Ovary (tissue), 9 donors: ENCODE measurements around the gene CRTC3. TPM values are rescaled to one million over a fixed set of nuclear protein-coding genes. Genes with fewer than 3 reads are reported as not detected.

Experiments used
- DNase-seq, 5 donors: peaks; one replicate each; pipeline ENCODE4 v3.0.0-alpha.2; 2019 to 2020
- H3K27ac ChIP-seq, 2 donors: fragments of 200-600 bp; one replicate each; pipeline versions ENCODE4 v1.5.1 to v1.8.0; 2019 to 2022
- H3K27me3 ChIP-seq: fragments of 200-600 bp; one replicate; pipeline ENCODE4 v1.8.0; 2022
- H3K36me3 ChIP-seq: fragments of 200-600 bp; sonication (generic); one replicate; pipeline ENCODE4 v1.5.1; 2019
- H3K4me1 ChIP-seq: one replicate; pipeline ENCODE4 v1.8.1; 2013; ENCODE audit warnings: mild to moderate bottlenecking, moderate library complexity; ENCODE audit not compliant: insufficient read depth
- H3K4me3 ChIP-seq: fragments of 200-600 bp; sonication (generic); one replicate; pipeline ENCODE4 v1.5.1; 2017
- H3K9me3 ChIP-seq, 2 donors: fragments of 200-600 bp in 1 of 2; sonication (generic) in 1 of 2; one replicate each; pipeline versions ENCODE4 v1.5.1 to v1.8.1; 2013 to 2019; ENCODE audit warnings: mild to moderate bottlenecking in 1 of 2, moderate library complexity in 1 of 2
- EP300 ChIP-seq: sonication (generic); formaldehyde crosslinking; IDR thresholded peaks from one replicate; pipeline ENCODE4 v1.6.1; 2017; ENCODE audit warnings: antibody characterized with exemption
- POLR2A ChIP-seq: fragments of 450-650 bp; IDR thresholded peaks from one replicate; pipeline ENCODE4 v1.6.1; 2017; ENCODE audit warnings: antibody characterized with exemption, mild to moderate bottlenecking, moderate library complexity
- WGBS, 3 donors: extraction: QIAGEN DNeasy Blood & Tissue Kit in 1 of 3; methylation state at CpG; one replicate each; pipeline versions ENCODE4 v1.1.5 to v1.1.7; 2013 to 2017; 5-methylcytosine and 5-hydroxymethylcytosine counted together
- intact Hi-C, 4 donors: fragments of 100-400 bp; cut with DNase I; formaldehyde crosslinking; loops; one replicate each; pipeline versions ENCODE4 v1.11.0 to v1.15.1; 2022 to 2023
- polyA plus RNA-seq, 2 donors: library from polyadenylated mRNA; stranded (reverse); fragments of 200-250 nt in 1 of 2; fragments of 350-450 nt in 1 of 2; fragmentation: Illumina TruSeq in 1 of 2; extraction: RNeasy Lipid Tissue Mini Kit (QIAGEN cat#74804) in 1 of 2; gene quantifications; one replicate each; pipeline ENCODE4 v1.2.3, GENCODE V29; 2013 to 2014
- total RNA-seq, 7 donors: library from RNA; depleted of rRNA in 2 of 7; stranded (reverse); fragments of >200 nt in 2 of 7; fragmentation: NEBNext Ultra II Directional in 3 of 7; extraction: Animal tissue kit (Norgen Biotek cat#: 25700) in 3 of 7; gene quantifications; one replicate each; pipeline versions ENCODE4 v1.1.0 to v1.2.4, GENCODE V29; 2016 to 2023
- TF ChIP-seq, protein P1 (sequence below), 3 donors: fragments of 450-650 bp in 2 of 3; fragments of 200-600 bp in 1 of 3; IDR thresholded peaks; one replicate each; pipeline versions ENCODE4 v1.5.1 to v1.8.0; 2016 to 2022; ENCODE audit warnings: antibody characterized with exemption in 3 of 3, mild to moderate bottlenecking in 1 of 3
- donor health status: DM: no; HTN: no; CAD: no; lungs with moderate emphysema.
- donor health status: DM: no; HTN: no; CAD: no.
- donor health status: Bipolar disorder and iron deficiency.
- donor health status: DM: yes; HTN: yes; CAD: no.
- donor health status: DM: no; HTN: no; CAD: no.
- donor health status: DM: yes; HTN: yes; CAD: no.

The CRTC3 gene
- total and polyA plus RNA-seq, 9 donors: 36.9 to 106 (median 85.4) TPM

DNA sequence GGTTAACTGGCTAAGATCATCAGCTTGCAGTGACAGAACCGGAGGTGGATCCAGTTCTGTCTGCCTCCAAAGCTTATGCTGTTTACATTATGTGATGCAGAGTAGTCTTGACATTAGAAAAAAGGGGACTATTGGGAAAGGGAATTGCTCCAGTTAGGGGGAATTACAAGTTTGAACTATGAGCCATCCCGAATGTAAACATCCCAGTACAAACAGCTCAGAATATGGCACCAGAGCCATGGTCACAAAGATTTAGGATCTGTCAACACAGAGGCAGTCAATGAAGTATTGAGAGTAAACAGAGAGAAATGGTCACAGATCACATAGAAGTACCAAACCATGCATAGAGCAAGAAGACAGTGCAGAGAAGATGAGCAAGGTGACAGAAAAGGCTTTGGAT is 39.8 kb upstream of the CRTC3 start:
- Histone ChIP-seq H3K27ac (no peak overlapping the region), H3K36me3 (no peaks in the 10 kb centered on the region), H3K27me3 (no peaks in the 10 kb centered on the region), H3K4me1 (no peaks in the 10 kb centered on the region), H3K9me3 (no peaks in the 10 kb centered on the region), H3K4me3 (no peak overlapping the region)
- WGBS, 3 donors: 90 to 93% (median 91%) methylated on average over 2 of the region's 2 CpGs
- TF ChIP-seq POLR2A: no peak
- TF ChIP-seq, protein P1, sequence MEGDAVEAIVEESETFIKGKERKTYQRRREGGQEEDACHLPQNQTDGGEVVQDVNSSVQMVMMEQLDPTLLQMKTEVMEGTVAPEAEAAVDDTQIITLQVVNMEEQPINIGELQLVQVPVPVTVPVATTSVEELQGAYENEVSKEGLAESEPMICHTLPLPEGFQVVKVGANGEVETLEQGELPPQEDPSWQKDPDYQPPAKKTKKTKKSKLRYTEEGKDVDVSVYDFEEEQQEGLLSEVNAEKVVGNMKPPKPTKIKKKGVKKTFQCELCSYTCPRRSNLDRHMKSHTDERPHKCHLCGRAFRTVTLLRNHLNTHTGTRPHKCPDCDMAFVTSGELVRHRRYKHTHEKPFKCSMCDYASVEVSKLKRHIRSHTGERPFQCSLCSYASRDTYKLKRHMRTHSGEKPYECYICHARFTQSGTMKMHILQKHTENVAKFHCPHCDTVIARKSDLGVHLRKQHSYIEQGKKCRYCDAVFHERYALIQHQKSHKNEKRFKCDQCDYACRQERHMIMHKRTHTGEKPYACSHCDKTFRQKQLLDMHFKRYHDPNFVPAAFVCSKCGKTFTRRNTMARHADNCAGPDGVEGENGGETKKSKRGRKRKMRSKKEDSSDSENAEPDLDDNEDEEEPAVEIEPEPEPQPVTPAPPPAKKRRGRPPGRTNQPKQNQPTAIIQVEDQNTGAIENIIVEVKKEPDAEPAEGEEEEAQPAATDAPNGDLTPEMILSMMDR (IDR thresholded peaks at IDR 0.05): no peak
- intact Hi-C loops: no loop called here
- DNase-seq: no peak

DNA sequence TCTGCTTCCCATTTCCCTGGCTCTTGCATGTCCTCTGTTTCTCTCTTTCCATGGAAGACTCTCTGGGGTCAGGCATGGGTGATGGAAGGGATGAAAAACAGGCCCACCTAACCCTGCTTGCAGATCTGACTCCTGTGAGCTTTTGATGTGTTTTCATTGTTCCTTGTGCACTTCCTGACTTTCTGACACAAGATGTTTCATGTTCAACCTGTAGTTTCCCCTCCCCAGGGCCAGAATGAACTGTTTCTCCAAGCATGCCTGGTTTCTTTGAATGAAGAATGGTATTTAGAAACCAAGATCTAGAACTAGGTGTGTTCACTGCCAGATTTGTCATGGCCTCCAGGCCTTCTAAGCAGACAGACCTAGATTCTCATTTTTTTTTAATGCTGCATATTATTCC is 36.1 kb upstream of the CRTC3 start:
- TF ChIP-seq, protein P1 (IDR thresholded peaks at IDR 0.05): no peak
- TF ChIP-seq POLR2A (no peak), EP300 (no peak)
- no peaks in the 10 kb centered on the region for H3K27me3 ChIP-seq
- H3K4me3 ChIP-seq: no peak overlapping the region
- H3K36me3 ChIP-seq: no peaks in the 10 kb centered on the region
- no peak for DNase-seq
- intact Hi-C loops: no loop called here
- H3K4me1 ChIP-seq: no peaks in the 10 kb centered on the region
- H3K9me3 ChIP-seq: no peaks in the 10 kb centered on the region
- no peak overlapping the region for H3K27ac ChIP-seq

DNA sequence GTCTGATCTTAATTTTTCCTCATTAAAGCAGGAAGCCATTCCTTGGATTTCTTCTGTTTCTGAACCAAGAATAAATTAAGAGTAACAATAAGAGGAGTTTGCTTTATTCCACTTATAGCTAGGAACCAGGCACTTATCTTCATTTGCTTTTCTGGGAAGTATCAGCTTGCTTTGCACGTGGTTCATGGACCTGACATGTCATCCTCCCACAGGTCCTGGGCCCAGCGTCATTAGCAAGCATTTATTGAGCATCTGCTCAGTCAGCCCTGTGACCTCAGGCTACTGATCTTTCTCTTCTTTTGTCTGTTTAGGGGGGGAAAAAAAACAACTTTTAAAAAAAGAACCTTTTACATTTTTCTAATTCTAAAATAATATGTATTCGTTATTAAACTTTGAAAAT is 34.7 kb upstream of the CRTC3 start:
- H3K27ac ChIP-seq: no peak overlapping the region
- no peak overlapping the region for H3K4me3 ChIP-seq
- WGBS, 3 donors: 30 to 32% (median 31%) methylated on average over 3 of the region's 3 CpGs

DNA sequence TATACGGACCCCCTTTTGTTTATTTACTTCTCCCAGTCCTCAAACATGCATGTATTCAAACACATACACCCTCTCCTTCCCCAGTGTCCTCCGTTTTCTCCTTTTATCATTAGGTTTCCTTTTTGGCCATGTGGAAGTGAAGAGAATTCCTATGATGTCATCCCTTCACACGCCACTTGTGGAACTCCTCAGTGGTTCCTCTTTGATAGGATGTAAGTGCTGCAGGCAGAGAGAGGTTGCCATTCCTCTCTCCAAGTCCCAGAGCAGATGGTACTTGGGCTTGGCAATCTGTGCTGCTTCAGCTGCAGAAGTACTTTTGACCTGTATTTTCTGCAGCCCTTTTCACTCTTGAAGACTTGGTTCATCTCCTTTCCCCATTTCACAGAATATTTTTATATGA is 32.9 kb upstream of the CRTC3 start:
- TF ChIP-seq EP300 (no peak), POLR2A (no peak)
- TF ChIP-seq, protein P1 (IDR thresholded peaks at IDR 0.05): no peak
- intact Hi-C loops: no loop called here
- Histone ChIP-seq H3K4me1 (no peaks in the 10 kb centered on the region), H3K9me3 (no peaks in the 10 kb centered on the region), H3K27ac (no peak overlapping the region), H3K36me3 (no peaks in the 10 kb centered on the region), H3K27me3 (no peaks in the 10 kb centered on the region), H3K4me3 (no peak overlapping the region)
- 51 to 52% (median 52%) methylated on average over 3 of the region's 3 CpGs for WGBS, 3 donors
- DNase-seq: no peak

More for the DNA sequence above, 34.7 kb upstream of the CRTC3 start:
- TF ChIP-seq POLR2A: no peak
- no peak for TF ChIP-seq EP300
- TF ChIP-seq, protein P1 (IDR thresholded peaks at IDR 0.05): no peak
- Histone ChIP-seq H3K36me3 (no peaks in the 10 kb centered on the region), H3K27me3 (no peaks in the 10 kb centered on the region), H3K9me3 (no peaks in the 10 kb centered on the region), H3K4me1 (no peaks in the 10 kb centered on the region)
- DNase-seq: no peak
- intact Hi-C loops: no loop called here

DNA sequence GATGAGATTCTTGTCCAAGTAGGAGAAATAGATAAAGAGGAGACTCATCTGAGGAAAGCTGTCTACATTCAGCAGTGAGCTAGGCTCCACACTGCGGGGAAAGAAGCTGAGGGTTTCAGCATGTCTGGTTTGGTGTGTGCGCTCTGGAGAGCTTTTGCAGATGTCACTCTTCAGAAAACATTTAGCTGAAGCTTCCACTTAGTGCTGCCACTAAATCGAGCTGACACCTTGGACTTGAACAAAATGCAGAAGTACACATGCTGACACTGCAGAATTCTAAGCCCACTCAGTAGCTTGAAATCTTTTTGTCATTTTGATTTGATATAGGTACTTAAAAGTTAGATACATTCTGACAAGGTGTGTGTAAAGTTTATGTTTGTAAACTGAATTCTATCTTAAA is 32.3 kb upstream of the CRTC3 start:
- Histone ChIP-seq H3K9me3 (no peaks in the 10 kb centered on the region), H3K27me3 (no peaks in the 10 kb centered on the region), H3K4me1 (no peaks in the 10 kb centered on the region), H3K36me3 (no peaks in the 10 kb centered on the region), H3K27ac (no peak overlapping the region), H3K4me3 (no peak overlapping the region)
- 75 to 79% (median 76%) methylated on average over 3 of the region's 3 CpGs for WGBS, 3 donors
- intact Hi-C loops: no loop called here
- TF ChIP-seq, protein P1 (IDR thresholded peaks at IDR 0.05): no peak
- TF ChIP-seq EP300: no peak
- TF ChIP-seq POLR2A: no peak
- no peak for DNase-seq
